HG03432 (cell line): ENCODE results near the gene ABTB2.

Source experiments
- ATAC-seq: cut with Tn5 transposase; IDR thresholded peaks from one replicate; pipeline ENCODE4 v1.9.1; 2021; ENCODE audit warnings: mild to moderate bottlenecking, moderate library complexity; ENCODE audit not compliant: unreplicated experiment

Gene ABTB2

DNA sequence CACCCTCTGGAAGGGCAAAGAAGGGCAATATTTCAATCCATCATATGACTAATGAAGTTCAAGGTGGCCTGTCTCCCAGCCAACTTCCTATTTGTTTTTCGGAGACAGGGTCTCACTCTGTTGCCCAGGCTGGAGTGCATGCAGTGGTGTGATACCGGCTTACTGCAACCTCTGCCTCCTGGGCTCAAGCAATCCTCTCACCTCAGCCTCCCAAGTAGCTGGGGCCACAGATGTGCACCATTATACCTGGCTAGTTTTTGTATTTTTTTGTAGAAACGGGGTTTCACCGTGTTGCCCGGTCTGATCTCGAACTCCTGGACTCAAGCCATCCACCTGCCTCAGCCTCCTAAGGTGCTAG is 13.4 kb downstream of the ABTB2 start:
- ATAC-seq = no peak

DNA sequence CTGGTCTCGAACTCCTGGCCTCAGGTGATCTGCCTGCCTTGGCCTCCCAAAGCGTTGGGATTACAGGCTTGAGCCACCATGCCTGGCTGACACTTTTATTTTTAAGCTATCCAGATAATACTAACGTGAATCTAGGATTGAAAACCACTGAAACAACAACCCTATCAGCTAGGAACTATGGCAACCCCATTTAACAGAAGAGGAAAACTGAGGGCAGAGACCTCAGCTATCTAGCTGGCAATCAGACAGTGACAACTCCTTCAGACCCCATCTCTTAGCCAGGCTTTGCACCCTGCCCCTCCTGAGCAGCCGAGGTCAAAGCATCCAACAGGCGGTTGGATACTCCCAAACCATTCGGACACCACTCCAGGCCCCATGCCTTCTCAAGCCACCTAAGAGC is 14.1 kb downstream of the ABTB2 start:
- no peak for ATAC-seq

DNA sequence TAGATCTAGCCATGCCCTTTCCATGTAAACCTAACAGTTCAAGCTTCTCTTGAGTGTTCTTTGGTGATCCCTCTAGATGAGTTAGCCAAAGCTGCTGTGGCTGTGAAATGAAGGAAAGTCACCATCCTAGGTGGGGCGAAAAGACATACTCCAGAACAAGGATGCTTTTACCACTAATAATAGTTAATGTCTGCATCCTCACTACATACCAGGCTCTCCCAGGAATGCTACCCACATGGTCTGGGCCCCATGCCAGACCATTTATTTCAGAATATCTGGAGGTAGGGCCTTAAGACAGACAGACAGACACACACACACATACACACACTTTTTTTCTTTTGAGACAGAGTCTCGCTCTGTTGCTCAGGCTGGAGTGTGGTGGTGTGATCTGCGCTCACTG is 14.7 kb downstream of the ABTB2 start:
- no peak for ATAC-seq

DNA sequence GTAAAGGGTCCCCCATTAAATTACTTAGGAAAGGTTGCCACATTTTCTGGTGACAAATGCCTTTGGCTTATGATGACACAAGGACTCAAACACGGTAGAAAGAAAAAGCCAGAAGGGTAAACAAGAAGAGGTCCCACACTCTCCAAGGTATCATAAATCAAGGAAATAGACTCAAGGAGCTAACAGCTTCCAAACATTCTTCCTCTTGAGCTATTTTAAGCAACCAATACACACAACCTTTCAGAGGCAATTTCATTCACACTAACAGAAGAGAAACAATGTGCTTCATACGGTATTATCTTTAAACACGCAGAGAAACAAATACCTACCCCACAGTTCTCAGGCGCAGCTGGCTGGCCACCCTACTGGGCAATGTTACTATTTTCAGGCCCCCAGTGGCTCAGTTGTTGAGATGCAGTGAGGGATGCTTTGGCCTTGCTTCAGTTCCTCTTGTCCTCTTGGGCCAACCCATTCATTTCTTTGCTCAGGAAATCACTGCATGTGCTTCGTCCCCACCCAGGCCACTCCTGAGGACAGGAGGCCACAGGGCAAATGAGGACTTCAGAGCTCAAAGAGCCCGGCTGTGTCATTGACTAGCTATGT is 15.8 kb downstream of the ABTB2 start:
- no peak for ATAC-seq

DNA sequence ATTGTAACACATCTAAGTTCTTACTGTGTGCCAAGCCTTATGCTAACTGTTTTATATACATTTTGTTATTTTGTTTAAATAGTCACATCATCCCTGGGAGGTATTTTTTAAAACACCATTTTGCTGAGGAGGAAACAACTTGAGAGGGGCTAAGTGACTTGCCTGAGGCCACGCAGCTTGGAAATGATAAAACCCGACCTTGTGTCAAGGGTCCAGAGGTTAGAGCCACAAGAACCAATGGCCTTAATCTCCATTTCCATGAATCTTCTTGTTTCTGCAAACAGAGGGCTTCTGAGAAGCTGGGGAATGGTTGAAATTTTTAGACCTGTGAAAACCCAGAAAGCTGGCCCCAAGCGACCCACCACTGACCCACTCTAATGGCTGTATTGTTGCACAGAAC is 16.7 kb downstream of the ABTB2 start:
- ATAC-seq = no peak

DNA sequence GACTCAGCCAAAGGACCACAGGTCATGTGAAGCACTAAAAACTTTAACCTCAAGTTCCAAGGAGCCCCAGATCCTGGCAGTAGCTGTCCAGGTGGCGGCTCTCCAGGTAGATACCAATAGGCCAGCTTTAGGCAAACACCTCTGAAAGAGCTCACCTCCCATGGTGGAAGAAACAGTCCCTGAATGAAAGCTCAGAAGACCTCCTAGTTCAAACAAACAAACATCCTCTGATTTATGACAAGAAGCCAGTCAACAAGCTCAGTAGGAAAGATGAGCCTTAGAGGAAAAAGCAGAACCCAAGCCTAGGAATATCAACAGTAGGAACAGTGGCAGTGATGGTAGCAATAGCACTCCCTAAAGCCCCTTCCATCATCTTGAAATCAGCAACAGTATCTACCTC is 17.2 kb downstream of the ABTB2 start:
- ATAC-seq = no peak

DNA sequence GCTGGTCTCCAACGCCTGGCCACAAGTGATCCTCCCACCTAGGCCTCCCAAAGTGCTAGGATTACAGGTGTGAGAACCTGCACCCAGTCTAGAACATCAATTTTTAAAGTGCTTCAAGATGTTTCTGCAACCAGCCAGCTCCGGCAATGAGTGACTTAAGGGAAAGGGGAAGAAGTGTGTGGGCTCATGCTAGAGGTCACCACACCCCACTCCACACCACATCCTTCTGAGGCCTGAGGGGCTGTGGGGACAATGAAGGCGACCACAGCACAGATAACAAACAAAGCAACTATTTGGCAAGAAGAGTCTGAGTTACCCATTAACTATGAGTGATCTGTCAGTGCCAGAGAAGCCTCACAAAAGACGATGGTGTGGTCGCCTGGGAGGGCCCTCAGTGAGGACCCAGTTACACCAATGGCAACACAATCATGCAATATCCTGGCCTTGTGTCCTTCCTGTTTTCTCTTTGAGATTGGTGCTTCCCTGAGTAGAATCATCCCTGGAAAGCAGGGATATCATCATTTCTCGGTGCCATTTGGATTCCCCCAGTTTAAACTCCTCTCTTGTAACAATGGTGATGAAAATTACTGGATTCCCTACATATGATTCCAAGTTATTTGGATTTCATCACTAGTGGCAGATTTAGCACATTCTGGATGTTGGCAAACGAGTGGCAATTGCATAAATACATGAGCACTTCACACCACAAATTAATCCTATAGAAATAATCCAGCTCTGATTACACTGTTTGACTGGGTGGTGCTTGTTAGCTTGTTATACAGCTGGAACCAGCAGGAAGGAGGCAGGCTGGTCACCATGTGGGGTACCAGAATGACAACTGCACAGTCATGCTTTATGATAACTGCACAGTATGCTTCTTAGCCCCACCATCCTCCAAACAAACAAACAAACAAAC is 18.4 kb downstream of the ABTB2 start:
- ATAC-seq = peak; percentile 76

DNA sequence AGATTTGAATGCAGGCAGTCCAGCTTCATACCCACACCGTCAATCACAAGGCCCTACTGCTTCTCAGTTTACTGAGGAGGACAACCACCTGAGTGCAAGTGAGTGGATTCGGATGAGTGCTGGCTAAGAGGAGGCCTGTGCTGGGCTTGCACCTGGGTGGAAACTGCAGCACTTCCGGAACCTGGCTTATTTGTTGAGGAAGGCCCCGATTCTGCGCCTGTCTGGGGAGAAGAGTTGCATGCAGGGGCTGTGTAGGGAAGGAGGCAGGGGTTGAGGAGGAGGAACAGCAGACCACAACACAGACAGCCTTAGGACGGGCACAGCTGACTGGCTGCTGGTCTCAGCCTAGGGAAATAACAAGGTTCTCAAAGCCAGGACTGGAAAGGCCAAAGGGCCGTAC is 20.8 kb downstream of the ABTB2 start:
- ATAC-seq = no peak

DNA sequence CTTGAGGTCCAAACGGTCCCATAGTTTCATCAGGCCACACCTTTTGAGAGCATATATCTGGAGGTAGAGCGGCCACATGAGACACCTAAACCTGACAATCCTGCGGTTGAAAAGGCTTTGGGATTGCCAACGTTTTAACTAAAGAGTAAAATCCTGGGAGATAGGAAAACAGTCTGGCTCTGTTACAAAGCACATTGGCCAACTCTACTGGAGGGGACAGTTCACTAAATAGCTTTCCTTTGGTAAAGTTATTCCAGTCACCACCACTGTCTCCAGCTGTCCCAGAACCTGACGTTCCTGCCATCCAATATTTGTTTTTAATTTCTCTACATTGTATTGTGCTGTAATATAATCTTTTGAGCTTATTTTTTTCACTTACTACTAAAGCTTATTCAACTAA is 22.0 kb downstream of the ABTB2 start:
- no peak for ATAC-seq

DNA sequence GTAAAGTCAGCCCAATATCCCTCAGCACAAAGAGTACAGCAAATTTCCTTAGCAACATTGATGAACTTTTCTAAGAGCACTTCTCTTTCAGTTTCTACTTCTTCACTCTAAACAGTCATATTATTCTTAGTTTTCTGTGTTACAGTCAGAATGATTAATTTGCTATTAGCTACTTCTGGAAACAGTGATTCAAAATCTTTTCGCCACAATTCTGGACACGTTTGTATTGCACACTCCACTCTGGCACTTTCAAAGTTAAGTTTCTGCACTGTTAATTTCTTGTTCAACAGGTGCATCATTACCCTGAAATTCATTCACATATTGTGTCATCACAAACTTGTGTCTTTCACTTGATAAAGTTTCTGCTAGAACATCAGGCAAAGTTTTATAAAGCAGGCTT is 22.5 kb downstream of the ABTB2 start:
- no peak for ATAC-seq

DNA sequence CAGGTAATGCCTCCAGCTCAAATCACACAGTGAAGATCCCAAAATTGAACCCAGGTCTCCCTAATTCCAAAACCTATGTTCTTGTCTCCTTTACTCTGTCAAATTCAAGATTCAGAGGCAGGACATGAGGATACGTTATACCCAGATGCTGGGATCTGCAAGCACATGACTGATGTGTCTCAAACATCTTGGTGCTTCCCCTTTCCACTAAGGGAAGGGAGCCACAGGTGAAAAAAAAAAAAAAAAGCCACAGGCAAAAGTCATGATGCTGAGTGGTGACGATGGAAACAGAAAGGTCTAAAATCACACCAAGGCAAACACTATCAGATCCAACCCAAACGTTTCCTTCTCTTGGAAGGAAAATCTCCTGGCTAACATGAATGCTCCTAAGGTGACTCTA is 24.0 kb downstream of the ABTB2 start:
- no peak for ATAC-seq

DNA sequence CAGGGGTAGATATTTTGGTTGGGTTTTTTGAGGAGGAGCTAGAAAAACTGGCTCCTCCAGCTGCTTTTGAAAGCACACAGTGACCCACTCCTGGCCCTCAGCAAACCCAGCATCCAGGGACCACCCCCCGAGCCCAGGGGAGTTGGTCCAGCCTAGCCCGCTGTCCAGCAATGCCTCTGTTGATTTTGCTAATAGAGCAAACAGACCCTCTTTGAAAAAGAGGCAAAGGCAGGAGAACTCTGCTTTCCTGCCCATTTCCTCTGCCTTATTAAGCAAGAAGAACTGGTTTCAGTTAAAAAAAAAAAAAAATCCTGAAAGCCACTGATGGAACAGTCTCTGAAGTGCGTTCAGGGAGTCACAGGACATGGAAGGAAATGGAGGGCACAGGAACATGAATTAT is 25.3 kb downstream of the ABTB2 start:
- ATAC-seq = no peak

DNA sequence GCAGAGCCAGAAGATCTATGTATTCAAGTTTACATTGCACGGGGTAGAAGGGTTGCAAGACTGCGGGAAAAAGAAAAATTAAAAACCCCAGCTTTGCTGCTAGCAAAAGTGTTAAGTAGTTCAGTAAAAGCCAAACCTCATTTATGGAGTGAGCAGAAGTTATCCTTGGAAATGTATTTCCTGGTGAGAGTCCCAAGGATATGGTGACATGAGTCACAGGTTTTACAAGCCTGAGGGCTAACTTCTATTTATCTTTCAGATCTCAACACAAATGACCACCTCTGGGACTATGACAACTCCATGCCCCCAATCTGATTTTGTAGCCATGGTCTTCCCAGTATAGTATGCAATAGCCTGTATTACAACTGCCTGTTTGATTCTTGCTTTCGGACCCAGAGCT is 26.1 kb downstream of the ABTB2 start:
- no peak for ATAC-seq

DNA sequence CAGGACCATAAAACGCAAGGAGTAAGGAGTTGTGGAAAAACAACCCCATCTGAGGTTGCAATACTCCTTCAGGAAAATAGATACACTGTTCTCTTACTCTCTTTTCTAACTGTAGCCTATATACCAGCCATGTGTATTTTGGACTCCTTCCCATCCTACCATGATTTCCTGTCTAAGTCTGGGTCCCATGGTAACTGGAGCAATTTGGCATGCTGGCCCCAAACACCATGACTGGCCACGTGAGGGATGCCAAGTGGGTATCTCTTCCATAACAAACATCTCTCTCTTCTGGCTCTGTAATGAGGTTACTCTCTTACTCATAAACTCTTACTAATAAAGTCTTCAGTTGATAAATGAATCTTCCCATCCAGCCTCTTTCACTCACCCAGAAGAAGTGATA is 26.5 kb downstream of the ABTB2 start:
- no peak for ATAC-seq

DNA sequence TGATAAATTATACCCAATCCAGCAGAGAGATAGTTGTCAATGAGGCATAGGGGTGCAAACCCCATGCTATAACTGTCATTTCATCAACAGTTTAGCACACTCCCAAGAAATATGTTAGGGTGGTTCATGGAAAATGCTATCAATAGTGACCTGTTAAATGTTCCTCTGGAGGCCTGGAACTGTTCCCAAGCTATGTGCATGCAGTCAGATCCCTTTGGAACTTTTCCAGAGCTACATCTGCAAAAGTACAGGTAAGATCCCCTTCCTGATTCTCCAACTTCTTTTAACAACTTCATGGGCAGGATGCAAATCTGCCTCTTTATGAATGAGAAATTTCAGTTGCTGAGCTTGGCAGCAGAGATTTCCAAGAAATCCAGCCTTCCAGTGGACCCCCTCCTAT is 27.2 kb downstream of the ABTB2 start:
- no peak for ATAC-seq

DNA sequence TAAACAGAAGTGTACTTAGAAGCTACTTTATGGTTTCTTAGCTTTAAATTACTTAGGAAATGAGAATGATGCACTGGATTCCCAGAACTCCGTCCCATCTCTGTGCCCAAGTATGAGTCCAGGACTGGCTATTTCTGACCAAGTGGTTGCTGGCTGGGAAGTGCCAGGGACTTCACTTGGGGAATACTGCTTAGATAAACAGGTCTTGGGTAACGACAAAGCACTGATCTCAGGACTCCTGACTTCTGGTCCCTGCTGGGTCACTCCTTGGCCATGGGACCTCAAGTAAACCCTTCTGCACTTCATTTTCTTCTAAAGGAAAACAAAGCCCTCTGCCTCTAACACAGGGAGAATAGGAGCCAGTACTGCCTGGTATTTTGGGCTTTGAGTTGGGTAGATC is 27.9 kb downstream of the ABTB2 start:
- no peak for ATAC-seq

DNA sequence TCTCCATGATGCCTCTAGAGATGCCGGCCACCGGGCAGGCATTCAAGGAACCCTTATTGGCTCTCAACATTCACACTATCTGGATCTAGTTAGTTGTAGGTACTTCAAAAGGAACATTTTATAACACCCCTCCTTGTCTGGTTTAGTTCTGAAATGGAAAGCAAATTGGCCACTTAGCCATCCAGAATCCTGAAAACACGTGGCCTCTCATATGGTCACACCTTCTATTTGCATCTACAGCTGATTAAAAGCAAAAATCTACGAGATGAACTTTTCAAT is 29.2 kb downstream of the ABTB2 start:
- no peak for ATAC-seq

DNA sequence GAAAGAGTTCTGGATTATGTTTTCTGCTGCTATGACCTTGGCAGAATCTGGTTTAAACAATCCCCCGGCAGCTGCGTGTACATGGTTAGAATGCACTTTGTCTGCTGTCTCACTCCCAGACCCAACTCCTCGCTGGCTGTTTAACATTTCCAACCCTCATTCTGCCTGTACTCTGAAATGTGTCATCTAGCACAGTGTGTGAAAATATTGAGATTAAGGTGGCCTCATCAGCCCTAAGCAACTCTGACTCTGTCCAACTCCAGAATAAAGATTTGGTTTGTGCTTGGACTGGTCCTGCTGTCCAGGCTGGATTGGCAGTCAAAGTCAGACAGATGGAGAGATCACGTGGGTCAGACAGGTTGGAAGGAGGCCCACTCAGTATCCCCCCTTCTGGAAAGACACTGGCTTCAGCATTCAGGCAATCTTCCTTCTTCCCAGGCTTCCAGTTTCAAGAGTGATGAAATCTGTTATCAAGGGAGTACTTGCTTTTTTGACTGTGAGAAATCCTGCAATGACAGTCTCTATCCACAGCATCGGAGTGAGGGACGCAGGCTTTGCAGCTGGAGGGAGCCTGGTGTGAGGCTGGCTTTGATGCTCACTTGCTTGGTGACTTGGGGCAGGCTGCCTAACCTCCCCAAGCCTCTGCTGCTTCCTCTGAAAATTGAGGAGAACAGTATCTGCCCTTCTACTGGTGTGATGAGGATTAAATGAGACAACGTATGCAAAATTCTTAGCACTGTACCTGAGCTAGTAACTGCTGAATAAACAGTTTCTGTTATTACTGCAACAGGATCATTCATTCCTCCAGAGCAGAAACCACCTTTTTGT is 29.8 kb downstream of the ABTB2 start:
- no peak for ATAC-seq

DNA sequence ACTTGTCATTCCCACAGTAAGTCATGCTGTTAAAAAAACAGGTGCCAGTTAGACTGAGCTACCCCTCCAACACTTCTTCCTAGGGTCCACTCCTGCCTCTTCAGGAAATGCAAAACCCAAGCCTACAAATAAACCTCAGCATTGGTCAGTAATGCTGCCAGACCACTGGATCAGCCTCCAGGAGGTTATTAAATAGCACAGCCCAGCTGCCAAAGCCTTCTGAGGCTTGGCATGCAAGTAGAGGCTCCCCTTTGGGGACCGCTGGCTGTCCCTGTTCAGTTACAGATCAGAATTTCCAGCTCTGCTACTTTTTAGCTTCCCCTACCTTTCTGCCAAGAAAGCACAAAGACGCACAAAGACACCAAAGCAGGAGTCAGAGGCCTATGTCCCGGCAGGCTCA is 33.3 kb downstream of the ABTB2 start:
- ATAC-seq = no peak

DNA sequence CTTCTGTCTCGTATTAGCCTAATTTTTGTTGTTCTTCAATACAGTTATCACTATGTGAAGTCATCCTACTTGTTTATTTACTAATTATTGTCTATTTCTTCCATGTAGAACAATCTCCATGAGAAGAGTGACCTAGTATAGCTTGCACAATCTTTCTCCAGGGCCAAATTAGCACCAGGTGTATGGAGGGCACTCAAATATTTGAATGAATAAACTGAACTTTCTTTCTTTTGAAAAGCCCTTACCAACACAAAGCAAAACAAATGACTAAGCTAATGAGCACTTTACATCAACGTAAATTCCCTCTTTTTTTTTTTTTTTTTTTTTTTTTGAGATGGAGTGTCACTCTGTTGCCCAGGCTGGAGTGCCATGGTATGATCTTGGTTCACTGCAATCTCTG is 34.2 kb downstream of the ABTB2 start:
- ATAC-seq = no peak

DNA sequence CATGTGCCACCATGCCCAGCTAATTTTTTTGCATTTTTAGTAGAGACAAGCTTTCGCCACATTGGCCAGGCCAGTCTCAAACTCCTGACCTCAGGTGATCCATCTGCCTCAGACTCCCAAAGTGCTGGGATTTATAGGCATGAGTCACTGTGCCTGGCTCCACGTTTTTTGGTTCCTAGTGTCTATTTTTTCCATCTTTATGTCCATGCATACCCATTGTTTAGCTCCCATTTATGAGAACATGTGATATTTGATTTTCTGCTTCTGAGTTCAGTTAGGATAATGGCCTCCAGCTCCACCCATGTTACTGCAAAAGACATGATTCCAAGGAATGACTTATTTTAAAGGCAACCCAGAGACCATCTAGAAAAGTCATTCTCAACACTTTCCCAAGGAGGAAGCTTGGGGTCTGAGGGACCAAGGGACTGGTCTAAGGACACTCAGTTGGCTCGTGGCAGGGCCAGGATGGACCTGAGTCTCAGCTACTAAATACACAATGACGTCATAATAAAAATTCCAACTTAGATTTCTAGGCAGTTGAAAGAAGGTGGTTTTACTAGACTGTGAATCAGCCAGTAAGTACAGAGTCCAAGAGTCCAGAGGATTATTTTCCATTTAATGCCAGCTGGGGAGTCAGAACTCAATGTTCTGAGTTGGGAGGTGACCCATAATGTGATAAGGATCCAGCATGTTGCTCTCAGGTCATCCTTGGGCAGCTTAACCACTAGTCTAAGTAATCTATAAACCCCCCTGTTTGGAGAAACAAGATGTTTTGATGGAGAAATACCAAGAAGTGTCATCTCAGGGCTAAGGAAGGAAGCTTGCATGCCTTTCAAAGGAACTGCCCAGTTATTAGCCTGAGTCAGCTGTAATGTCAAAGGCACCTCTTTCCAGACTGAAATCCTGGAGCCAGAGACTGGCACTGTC is 39.4 kb downstream of the ABTB2 start:
- ATAC-seq = no peak
